Omental fat pad (tissue), 4 donors: ENCODE results near the gene MYO1F. TPM values are rescaled to one million over a fixed set of nuclear protein-coding genes. Genes with fewer than 3 reads are reported as not detected.

Experiments used
- ATAC-seq: fragments of 150-250 bp; one replicate; pipeline ENCODE4 v1.9.1; 2016; ENCODE audit warnings: mild to moderate bottlenecking, moderate library complexity; ENCODE audit not compliant: low FRiP score
- DNase-seq: peaks from one replicate; pipeline ENCODE4 v3.0.0-alpha.2; 2019; ENCODE audit warnings: low spot score
- total RNA-seq, 4 donors: library from RNA; depleted of rRNA; stranded (reverse); fragments of >200 nt; gene quantifications; one replicate each; pipeline ENCODE4 v1.1.0, GENCODE V29; 2016
- TF ChIP-seq, protein P1 (sequence below), 3 donors: fragments of 450-650 bp; IDR thresholded peaks; one replicate each; pipeline ENCODE4 v1.5.1; 2016 to 2017; ENCODE audit warnings: antibody characterized with exemption in 3 of 3, mild to moderate bottlenecking in 3 of 3, moderate library complexity in 2 of 3

The MYO1F gene
- total RNA-seq, 4 donors from 2014 or later = 13.9 to 86.7 (median 39.9) TPM

DNA sequence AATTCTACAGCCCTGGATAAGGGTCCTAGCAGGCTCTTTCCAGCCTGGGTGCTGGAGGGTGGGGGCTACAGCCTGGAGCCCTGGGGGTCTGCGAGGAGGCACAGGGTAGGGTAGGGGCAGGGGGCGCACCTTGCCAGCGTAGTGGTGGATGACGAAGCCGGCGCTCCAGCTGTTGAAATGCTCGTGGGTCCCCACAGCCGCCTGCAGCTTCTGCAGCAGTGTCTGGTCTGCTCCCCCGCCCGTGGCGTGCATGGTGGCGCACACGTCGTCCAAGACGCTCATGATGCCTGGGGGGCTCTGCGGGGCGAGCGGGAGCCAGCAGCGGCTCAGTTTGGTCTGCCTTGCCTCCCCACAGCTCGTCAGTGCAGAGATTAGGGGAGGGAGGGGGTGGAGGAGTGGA lies 33.1 kb downstream of the MYO1F start:
- ATAC-seq (no peak), DNase-seq (no peak)
- TF ChIP-seq, protein P1, sequence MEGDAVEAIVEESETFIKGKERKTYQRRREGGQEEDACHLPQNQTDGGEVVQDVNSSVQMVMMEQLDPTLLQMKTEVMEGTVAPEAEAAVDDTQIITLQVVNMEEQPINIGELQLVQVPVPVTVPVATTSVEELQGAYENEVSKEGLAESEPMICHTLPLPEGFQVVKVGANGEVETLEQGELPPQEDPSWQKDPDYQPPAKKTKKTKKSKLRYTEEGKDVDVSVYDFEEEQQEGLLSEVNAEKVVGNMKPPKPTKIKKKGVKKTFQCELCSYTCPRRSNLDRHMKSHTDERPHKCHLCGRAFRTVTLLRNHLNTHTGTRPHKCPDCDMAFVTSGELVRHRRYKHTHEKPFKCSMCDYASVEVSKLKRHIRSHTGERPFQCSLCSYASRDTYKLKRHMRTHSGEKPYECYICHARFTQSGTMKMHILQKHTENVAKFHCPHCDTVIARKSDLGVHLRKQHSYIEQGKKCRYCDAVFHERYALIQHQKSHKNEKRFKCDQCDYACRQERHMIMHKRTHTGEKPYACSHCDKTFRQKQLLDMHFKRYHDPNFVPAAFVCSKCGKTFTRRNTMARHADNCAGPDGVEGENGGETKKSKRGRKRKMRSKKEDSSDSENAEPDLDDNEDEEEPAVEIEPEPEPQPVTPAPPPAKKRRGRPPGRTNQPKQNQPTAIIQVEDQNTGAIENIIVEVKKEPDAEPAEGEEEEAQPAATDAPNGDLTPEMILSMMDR (IDR thresholded peaks at IDR 0.05) = no peak

DNA sequence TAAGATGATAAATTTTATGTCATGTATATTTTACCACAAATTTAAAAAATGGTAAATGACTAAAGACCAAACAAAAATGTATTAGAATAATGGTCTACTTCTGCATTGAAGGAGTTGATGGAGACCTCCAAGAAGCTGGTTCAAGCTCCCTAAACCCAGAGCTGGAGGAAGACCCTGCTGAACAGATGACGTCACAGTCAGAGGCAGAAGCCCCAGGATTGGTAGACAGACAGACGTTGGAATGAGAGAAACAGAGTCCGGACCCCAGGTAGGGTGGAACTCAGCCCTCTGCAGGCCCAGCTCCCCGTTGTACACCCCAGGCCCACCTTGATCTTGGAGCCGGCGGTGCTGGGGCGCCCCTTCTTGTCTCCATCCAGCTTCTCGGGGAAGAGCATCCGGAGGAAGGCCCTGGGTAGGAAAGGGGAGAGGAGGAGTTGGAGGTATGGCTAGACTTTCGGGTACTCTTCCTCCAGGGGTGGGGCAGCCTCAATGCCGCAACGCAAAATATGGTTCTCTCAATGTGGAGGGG lies 37.6 kb downstream of the MYO1F start:
- DNase-seq (no peak), ATAC-seq (no peak)
- TF ChIP-seq, protein P1 (IDR thresholded peaks at IDR 0.05) = no peak

DNA sequence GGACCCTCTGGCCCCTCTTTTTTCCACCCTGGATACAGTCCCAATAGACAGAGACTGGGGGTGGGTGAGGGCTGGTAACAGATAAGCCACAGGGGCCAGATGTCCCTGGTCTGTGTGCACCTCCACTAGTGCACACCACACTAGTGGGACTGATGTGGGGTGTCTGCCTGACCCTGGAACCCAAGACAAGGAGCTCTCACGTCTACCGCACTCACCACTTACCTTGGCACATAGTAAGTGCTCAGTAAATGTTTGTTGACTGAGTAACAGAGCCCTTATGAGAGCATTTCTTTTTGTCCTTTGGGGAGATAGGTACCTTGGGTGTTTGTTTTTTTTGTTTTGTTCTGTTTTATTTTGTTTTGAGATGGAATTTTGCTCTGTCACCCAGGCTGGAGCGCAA lies 40.1 kb downstream of the MYO1F start:
- DNase-seq (no peak), ATAC-seq (no peak)
- TF ChIP-seq, protein P1 (IDR thresholded peaks at IDR 0.05) = no peak

DNA sequence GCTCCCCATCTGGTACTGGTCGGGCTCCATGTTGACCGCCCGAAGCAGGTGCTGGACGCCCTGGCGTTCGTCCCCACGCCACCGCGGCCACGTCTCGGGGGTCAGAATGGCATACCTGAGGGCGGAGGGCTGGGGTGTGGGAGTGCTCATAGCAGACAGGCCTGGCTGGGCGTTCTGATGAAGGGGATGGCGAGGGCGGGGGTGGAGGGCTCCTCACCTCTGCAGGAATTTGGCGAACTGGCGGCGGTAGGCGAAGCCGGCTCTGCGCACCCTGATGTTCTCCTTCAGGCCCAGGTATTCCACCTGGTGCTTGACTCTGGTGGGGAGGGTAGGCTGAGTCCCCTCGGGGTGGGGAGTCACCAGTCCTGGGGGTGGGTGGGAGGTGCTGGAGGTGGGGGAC lies 41.0 kb downstream of the MYO1F start:
- TF ChIP-seq, protein P1 (IDR thresholded peaks at IDR 0.05) = no peak
- no peak for DNase-seq
- no peak for ATAC-seq

DNA sequence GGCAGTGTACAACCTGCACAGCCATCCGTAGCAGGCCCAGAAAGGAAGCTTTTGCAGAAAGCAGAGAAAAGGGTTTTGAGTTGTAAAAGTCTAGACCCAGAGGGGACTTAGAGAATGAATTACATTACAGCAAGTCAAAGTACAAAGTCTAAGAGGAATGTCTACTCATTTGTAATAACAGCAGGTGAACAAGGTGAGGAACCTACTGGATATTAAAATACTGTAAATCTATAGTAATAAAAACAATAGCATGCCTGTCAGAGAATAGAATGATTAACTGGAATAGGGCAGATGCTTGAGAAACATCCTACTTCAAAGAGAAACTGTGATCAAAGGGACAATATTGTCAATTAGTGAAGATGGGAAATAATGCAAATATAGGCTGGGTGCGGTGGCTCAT lies 45.0 kb downstream of the MYO1F start:
- TF ChIP-seq, protein P1 (IDR thresholded peaks at IDR 0.05) = no peak
- ATAC-seq = no peak
- DNase-seq = no peak

DNA sequence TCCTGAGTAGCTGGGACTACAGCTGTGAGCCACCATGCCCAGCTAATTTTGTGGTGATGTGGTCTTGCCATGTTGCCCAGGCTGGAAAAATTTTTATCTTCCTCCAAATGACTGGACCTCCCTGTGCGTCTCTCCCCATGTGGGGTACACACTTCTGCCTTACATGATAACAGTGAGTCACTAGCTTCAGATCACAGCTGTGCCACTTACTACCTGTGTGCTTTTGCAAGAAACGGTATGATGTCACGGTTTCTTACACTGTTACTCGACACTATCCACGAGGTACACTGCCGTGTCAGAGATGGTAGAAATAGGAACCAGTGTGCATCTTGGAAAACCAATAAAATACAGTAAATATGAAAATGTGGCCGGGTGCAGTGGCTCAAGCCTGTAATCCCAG lies 45.8 kb downstream of the MYO1F start:
- ATAC-seq = no peak
- DNase-seq = no peak
- TF ChIP-seq, protein P1 (IDR thresholded peaks at IDR 0.05) = no peak

DNA sequence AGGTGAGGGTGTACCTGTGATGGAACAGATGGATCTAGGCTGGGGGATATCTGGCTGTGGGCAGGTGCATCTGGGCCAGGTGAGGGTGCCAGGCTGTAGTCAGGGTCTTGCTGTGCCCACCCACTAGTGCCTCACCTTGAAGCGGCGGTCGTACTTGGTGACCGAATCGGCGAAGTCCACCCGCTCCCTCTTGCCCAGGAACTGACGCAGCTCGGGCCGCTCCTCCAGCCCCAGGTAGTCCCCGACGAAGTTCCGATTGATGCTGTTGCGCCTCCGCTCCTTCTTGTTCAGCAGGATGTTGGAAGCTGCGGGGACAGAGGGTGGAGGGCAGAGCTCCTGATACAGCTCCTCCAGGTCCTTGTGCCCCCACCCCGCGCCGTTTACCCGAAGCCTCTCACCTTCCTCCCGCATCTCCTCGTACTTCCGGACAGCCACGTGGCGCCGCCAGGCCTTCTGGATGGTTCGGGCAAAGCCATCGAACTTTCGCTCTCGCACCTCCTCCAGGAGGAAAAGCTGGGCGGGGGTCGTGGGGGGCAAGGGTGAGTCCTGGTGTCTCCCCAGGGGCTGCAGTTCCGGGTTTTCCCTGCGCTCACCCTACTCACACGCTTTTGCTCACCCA lies 47.1 kb downstream of the MYO1F start:
- ATAC-seq = no peak
- TF ChIP-seq, protein P1 (IDR thresholded peaks at IDR 0.05) = no peak
- DNase-seq = no peak
